ENCODE data around the gene ATP11A.
"Not testable (repeated sequence)": the region's sequence is repeated elsewhere in the genome, so short reads cannot be mapped to it uniquely, and the experiment has no call there.

The ATP11A gene

GRCh38 chr13:112786810-112787209 is 97.0 kb downstream of the ATP11A start:
- not testable (repeated sequence) for DNase-seq (ENCODE audit: low read depth); H3K9me3 ChIP-seq (ENCODE audit: control insufficient read depth, low read length); H3K4me1 ChIP-seq (ENCODE audit: control insufficient read depth, insufficient read depth, low read length); H3K9ac ChIP-seq (ENCODE audit: low read length); H3K36me3 ChIP-seq (ENCODE audit: control insufficient read depth, insufficient read depth, low read length, severe bottlenecking); H3K27me3 ChIP-seq (replicated peaks; ENCODE audit: control insufficient read depth, insufficient read depth, low read length); H3K4me3 ChIP-seq (ENCODE audit: low read length)

DNA sequence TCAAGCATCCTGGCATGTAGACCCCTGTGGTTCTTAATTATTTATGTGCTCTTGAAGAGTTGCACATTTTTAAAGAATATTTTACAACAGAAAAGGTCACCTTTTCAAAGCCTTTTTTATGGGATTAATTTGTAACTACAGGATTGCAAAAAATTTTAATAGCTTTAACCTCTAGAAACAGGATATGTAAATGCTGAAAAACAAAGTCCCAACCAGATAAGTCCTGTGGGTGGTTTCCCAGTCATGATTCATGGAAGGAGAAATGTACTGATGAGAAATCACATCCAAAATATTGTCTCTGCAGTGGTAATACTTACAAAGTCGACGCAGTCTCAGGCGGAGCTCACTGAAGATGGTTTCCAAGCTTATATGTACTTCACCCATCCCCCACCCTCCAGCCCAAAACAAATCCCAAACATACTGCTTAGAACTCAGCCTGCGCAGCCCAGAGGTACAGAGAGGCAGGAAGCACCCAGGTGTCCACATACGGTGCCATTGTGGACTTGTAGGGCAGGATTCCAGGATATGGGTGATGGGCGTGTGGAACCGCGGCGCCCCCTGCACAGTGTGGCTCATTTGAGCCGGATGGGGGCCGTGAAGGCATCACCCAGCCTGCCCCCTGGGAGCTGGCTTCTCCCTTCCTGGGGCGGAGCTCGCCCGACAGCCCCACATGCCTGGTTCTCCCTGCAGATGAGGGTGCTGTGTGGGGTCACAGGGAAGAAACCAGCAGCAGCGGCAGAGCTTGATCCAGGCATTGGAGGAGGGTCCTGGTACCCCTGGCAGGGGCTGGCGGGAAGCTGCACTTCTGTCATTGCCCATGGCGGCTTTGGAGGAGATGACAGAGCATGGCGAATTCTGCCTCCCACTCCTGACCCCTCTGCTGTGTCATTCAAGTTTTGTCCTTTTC is 101.2 kb downstream of the ATP11A start:
- Histone ChIP-seq H3K27me3 (replicated peaks; ENCODE audit: control insufficient read depth, insufficient read depth, low read length) (no peaks in the 10 kb centered on the region), H3K36me3 (ENCODE audit: control insufficient read depth, insufficient read depth, low read length, severe bottlenecking) (no peaks in the 10 kb centered on the region), H3K4me3 (ENCODE audit: low read length) (no peak overlapping the region), H3K4me1 (ENCODE audit: control insufficient read depth, insufficient read depth, low read length) (no peaks in the 10 kb centered on the region), H3K9me3 (ENCODE audit: control insufficient read depth, low read length) (no peaks in the 10 kb centered on the region), H3K9ac (ENCODE audit: low read length) (no peak overlapping the region)
- no peak for DNase-seq (ENCODE audit: low read depth)

- Histone ChIP-seq H3K36me3 (ENCODE audit: control insufficient read depth, insufficient read depth, low read length, severe bottlenecking) (no peaks in the 10 kb centered on the region), H3K9me3 (ENCODE audit: control insufficient read depth, low read length) (no peaks in the 10 kb centered on the region), H3K4me3 (ENCODE audit: low read length) (no peak overlapping the region), H3K4me1 (ENCODE audit: control insufficient read depth, insufficient read depth, low read length) (no peaks in the 10 kb centered on the region), H3K27me3 (replicated peaks; ENCODE audit: control insufficient read depth, insufficient read depth, low read length) (no peaks in the 10 kb centered on the region), H3K9ac (ENCODE audit: low read length) (no peak overlapping the region)
- no peak for DNase-seq (ENCODE audit: low read depth)
Observed at GRCh38 chr13:112791663-112792440, 102.0 kb downstream of the ATP11A start.

GRCh38 chr13:112792511-112792910 is 102.7 kb downstream of the ATP11A start:
- H3K27me3 ChIP-seq (replicated peaks; ENCODE audit: control insufficient read depth, insufficient read depth, low read length) = no peaks in the 10 kb centered on the region
- no peak for DNase-seq (ENCODE audit: low read depth)
- H3K9ac ChIP-seq (ENCODE audit: low read length) = no peak overlapping the region
- H3K4me1 ChIP-seq (ENCODE audit: control insufficient read depth, insufficient read depth, low read length) = no peaks in the 10 kb centered on the region
- no peaks in the 10 kb centered on the region for H3K36me3 ChIP-seq (ENCODE audit: control insufficient read depth, insufficient read depth, low read length, severe bottlenecking)
- no peaks in the 10 kb centered on the region for H3K9me3 ChIP-seq (ENCODE audit: control insufficient read depth, low read length)
- no peak overlapping the region for H3K4me3 ChIP-seq (ENCODE audit: low read length)

GRCh38 chr13:112793545-112794445 is 104.0 kb downstream of the ATP11A start:
- no peaks in the 10 kb centered on the region for H3K9me3 ChIP-seq (ENCODE audit: control insufficient read depth, low read length)
- no peak overlapping the region for H3K4me3 ChIP-seq (ENCODE audit: low read length)
- DNase-seq (ENCODE audit: low read depth) = no peak
- H3K4me1 ChIP-seq (ENCODE audit: control insufficient read depth, insufficient read depth, low read length) = no peaks in the 10 kb centered on the region
- no peaks in the 10 kb centered on the region for H3K27me3 ChIP-seq (replicated peaks; ENCODE audit: control insufficient read depth, insufficient read depth, low read length)
- no peaks in the 10 kb centered on the region for H3K36me3 ChIP-seq (ENCODE audit: control insufficient read depth, insufficient read depth, low read length, severe bottlenecking)
- no peak overlapping the region for H3K9ac ChIP-seq (ENCODE audit: low read length)

DNA sequence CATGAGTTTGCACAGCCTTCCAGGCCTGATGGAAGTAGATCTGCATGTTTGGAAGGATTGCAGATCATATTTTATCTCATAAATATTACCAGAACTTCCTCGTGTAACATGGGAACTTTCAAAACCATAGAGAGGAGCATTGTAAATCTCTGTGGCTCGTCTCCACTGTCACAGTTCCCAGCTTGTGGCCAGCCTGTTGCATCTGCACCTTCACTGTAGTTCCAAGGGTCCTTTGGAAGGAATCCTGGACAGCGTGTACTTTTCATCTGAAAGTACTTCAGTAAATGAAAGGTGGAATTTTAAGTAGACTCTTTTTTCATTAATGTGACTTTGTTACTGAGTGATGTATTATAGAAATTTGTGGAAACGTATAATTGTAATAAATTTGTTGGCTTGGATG is 105.4 kb downstream of the ATP11A start:
- peaks cover 7% of the 10 kb centered on the region for H3K9me3 ChIP-seq (ENCODE audit: control insufficient read depth, low read length)
- no peaks in the 10 kb centered on the region for H3K27me3 ChIP-seq (replicated peaks; ENCODE audit: control insufficient read depth, insufficient read depth, low read length)
- no peak overlapping the region for H3K9ac ChIP-seq (ENCODE audit: low read length)
- H3K4me3 ChIP-seq (ENCODE audit: low read length) = no peak overlapping the region
- no peaks in the 10 kb centered on the region for H3K4me1 ChIP-seq (ENCODE audit: control insufficient read depth, insufficient read depth, low read length)
- DNase-seq (ENCODE audit: low read depth) = no peak
- no peaks in the 10 kb centered on the region for H3K36me3 ChIP-seq (ENCODE audit: control insufficient read depth, insufficient read depth, low read length, severe bottlenecking)

DNA sequence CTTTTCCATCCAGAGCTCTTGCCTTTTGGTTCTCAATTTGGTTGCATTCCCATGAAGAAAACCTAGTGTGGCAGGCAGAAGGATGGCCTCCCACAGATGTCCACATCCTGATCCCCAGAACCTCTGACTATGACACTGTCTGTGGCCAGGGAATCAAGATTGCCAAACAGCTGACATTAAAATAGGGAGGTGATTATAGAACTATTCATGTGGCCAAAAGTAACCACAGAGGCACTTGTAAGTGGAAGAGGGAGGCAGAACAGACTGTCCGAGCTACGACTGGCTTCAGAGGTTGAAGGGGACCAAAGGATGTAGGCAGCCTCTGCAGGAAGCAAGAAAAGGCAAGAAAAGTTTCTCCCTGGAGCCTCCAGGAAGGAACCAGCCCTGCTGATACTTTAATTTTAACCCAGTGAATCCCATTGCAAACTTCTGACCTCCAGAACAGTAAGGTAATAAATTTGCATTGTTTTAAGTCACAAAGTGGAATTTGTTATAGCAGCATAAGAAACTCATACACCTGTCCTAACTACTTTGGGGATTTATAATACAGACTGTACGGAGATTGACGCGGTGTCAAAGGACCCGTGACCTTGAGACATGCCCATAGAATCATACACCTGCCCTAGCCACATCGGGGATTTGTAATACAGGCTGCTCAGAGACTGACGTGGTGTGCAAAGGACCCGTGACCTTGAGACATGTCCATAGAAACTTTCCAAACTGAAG is 106.5 kb downstream of the ATP11A start:
- Histone ChIP-seq H3K9ac (ENCODE audit: low read length) (no peak overlapping the region), H3K27me3 (replicated peaks; ENCODE audit: control insufficient read depth, insufficient read depth, low read length) (no peaks in the 10 kb centered on the region), H3K9me3 (ENCODE audit: control insufficient read depth, low read length) (peaks cover 8% of the 10 kb centered on the region), H3K36me3 (ENCODE audit: control insufficient read depth, insufficient read depth, low read length, severe bottlenecking) (no peaks in the 10 kb centered on the region), H3K4me1 (ENCODE audit: control insufficient read depth, insufficient read depth, low read length) (no peaks in the 10 kb centered on the region), H3K4me3 (ENCODE audit: low read length) (no peak overlapping the region)
- no peak for DNase-seq (ENCODE audit: low read depth)

DNA sequence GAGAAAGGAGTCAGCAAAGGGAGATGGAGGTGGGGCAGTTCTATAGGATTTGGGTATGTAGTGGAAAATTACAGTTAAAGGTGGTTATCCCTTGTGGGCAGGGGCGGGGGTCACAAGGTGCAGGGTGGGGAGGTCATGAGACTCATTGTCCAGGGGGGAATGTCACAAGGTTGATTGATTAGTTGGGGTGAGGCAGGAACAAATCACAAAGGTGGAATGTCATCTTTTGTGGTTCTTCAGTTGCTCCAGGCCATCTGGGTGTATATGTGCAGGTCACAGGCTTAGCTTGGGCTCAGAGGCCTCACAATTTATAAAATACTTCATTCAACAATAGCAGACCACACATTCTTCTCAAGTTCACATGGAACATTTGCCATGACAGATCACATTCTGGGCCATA is 109.6 kb downstream of the ATP11A start:
- Histone ChIP-seq H3K4me1 (ENCODE audit: control insufficient read depth, insufficient read depth, low read length) (no peaks in the 10 kb centered on the region), H3K9ac (ENCODE audit: low read length) (no peak overlapping the region), H3K27me3 (replicated peaks; ENCODE audit: control insufficient read depth, insufficient read depth, low read length) (no peaks in the 10 kb centered on the region), H3K36me3 (ENCODE audit: control insufficient read depth, insufficient read depth, low read length, severe bottlenecking) (no peaks in the 10 kb centered on the region), H3K4me3 (ENCODE audit: low read length) (no peak overlapping the region), H3K9me3 (ENCODE audit: control insufficient read depth, low read length) (peaks cover 8% of the 10 kb centered on the region)
- DNase-seq (ENCODE audit: low read depth) = no peak

DNA sequence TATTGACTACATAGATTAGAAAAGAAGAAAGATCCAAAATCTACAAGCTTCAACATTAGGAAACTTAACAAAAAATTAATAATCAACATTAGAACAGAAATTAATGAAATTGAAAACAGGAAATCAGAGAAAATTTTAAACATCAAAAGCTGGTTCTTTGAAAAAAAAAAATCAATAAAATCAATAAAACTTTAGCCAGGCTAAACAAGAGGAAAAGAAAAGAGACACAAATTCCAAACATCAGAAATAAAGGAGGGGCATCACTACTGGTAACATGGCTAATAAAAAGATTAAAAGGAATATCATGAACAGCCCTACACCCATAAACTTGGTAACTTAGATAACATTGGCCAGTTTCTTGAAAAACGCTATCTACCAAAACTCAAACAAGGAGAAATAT is 110.2 kb downstream of the ATP11A start:
- H3K4me1 ChIP-seq (ENCODE audit: control insufficient read depth, insufficient read depth, low read length) = no peaks in the 10 kb centered on the region
- peaks cover 8% of the 10 kb centered on the region for H3K9me3 ChIP-seq (ENCODE audit: control insufficient read depth, low read length)
- no peak overlapping the region for H3K9ac ChIP-seq (ENCODE audit: low read length)
- no peak overlapping the region for H3K4me3 ChIP-seq (ENCODE audit: low read length)
- H3K36me3 ChIP-seq (ENCODE audit: control insufficient read depth, insufficient read depth, low read length, severe bottlenecking) = no peaks in the 10 kb centered on the region
- DNase-seq (ENCODE audit: low read depth) = no peak
- no peaks in the 10 kb centered on the region for H3K27me3 ChIP-seq (replicated peaks; ENCODE audit: control insufficient read depth, insufficient read depth, low read length)

DNA sequence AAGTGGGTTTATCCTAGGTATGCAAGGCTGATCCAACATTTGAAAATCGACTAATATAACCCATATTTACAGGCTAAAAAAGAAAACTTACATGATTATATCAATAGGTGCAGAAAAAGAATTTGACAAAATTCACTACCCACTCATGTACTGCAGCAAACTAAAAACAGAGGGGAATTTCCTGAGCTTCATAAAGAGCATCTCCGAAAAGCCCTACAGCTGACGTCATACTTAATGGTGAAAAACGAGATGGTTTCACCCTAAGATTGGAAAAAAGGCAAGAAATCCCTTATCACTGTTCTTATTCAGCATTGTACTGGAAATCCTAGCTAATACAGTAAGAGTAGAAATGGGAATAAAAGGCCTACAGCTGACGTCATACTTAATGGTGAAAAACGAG is 111.0 kb downstream of the ATP11A start:
- H3K27me3 ChIP-seq (replicated peaks; ENCODE audit: control insufficient read depth, insufficient read depth, low read length); H3K36me3 ChIP-seq (ENCODE audit: control insufficient read depth, insufficient read depth, low read length, severe bottlenecking); H3K4me3 ChIP-seq (ENCODE audit: low read length): not testable (repeated sequence)

More for the DNA sequence above, 111.0 kb downstream of the ATP11A start:
- DNase-seq (ENCODE audit: low read depth); H3K9ac ChIP-seq (ENCODE audit: low read length); H3K9me3 ChIP-seq (ENCODE audit: control insufficient read depth, low read length); H3K4me1 ChIP-seq (ENCODE audit: control insufficient read depth, insufficient read depth, low read length): not testable (repeated sequence)
